ENCODE data around the gene MBD5. TPM values are rescaled to one million over a fixed set of nuclear protein-coding genes. Genes with fewer than 3 reads are reported as not detected.

The MBD5 gene
- total RNA-seq, 2 donors from 2014 or later: 20.8 to 33.5 TPM

DNA sequence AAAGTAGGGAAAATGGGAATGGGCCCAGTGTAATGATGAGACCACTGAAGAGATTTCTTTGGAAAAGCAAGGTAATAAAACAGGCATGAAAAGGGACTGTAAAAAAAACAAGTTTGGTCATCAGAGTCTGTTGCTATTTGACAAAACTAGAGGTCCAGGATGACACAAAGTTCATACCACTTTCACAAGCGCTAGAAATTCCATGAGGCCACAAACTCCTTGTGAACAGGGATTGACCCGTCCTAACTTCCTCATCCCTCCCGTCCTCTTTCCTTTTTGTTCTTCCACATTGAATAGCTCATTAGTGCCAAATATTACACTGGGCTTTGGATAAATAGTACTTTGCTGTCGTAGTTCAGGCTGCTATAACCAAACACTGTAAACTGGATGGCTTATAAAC, 434.9 kb downstream of the MBD5 start:
- ATAC-seq: no peak
- Histone ChIP-seq H3K27me3 (no peaks in the 10 kb centered on the region), H3K4me1 (no peaks in the 10 kb centered on the region), H3K36me3 (replicated peaks in 1 of 2; ENCODE audit: insufficient read depth in 1 of 2, low read depth in 2 of 2) (no peaks in the 10 kb centered on the region), H3K27ac (no peak overlapping the region), H3K4me3 (no peak overlapping the region), H3K9me3 (no peaks in the 10 kb centered on the region)
- TF ChIP-seq, protein P1, sequence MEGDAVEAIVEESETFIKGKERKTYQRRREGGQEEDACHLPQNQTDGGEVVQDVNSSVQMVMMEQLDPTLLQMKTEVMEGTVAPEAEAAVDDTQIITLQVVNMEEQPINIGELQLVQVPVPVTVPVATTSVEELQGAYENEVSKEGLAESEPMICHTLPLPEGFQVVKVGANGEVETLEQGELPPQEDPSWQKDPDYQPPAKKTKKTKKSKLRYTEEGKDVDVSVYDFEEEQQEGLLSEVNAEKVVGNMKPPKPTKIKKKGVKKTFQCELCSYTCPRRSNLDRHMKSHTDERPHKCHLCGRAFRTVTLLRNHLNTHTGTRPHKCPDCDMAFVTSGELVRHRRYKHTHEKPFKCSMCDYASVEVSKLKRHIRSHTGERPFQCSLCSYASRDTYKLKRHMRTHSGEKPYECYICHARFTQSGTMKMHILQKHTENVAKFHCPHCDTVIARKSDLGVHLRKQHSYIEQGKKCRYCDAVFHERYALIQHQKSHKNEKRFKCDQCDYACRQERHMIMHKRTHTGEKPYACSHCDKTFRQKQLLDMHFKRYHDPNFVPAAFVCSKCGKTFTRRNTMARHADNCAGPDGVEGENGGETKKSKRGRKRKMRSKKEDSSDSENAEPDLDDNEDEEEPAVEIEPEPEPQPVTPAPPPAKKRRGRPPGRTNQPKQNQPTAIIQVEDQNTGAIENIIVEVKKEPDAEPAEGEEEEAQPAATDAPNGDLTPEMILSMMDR (IDR thresholded peaks at IDR 0.05): no peak
- TF ChIP-seq POLR2A (IDR thresholded peaks at IDR 0.05): no peak
- 88 to 92% methylated on average over 4 of the region's 4 CpGs for WGBS, 2 donors
- no peak for DNase-seq
- intact Hi-C loops (cut with DNase I): no loop called here

- no peak for TF ChIP-seq POLR2A (IDR thresholded peaks at IDR 0.05)
- TF ChIP-seq, protein P1 (IDR thresholded peaks at IDR 0.05): no peak
- no peaks in the 10 kb centered on the region for H3K27me3 ChIP-seq
- H3K9me3 ChIP-seq: no peaks in the 10 kb centered on the region
- H3K27ac ChIP-seq: no peak overlapping the region
- 96 to 98% methylated on average over 2 of the region's 2 CpGs for WGBS, 2 donors
- no peak for ATAC-seq
- DNase-seq: no peak
- no peaks in the 10 kb centered on the region for H3K4me1 ChIP-seq
- intact Hi-C loops (cut with DNase I): no loop called here
- no peaks in the 10 kb centered on the region for H3K36me3 ChIP-seq (replicated peaks in 1 of 2; ENCODE audit: insufficient read depth in 1 of 2, low read depth in 2 of 2)
- H3K4me3 ChIP-seq: no peak overlapping the region
These were observed 437.3 kb downstream of the MBD5 start for GRCh38 chr2:148458171-148458570.

DNA sequence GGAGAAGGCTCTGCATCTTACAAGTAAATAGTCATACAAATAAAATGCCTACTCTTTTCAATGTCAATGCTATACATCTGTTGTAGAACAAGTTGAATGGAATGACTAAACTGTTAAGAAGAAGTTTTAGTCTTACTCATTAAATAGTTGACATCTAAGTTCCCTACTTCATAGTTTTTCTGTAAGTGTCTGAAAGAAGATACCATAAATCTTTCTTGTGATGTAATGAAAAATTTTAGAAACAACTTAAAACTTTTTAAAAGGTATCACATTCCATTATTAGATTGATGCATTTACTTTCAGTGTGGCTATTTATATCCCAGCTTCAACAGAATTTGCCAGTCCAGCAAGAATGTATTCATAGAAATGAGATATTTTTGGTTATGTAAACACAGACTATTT, 438.5 kb downstream of the MBD5 start:
- no peaks in the 10 kb centered on the region for H3K9me3 ChIP-seq
- H3K4me1 ChIP-seq: no peaks in the 10 kb centered on the region
- intact Hi-C loops (cut with DNase I): no loop called here
- ATAC-seq: no peak
- no peaks in the 10 kb centered on the region for H3K27me3 ChIP-seq
- H3K36me3 ChIP-seq (replicated peaks in 1 of 2; ENCODE audit: insufficient read depth in 1 of 2, low read depth in 2 of 2): no peaks in the 10 kb centered on the region
- no peak overlapping the region for H3K4me3 ChIP-seq
- TF ChIP-seq, protein P1 (IDR thresholded peaks at IDR 0.05): no peak
- TF ChIP-seq POLR2A (IDR thresholded peaks at IDR 0.05): no peak
- no peak overlapping the region for H3K27ac ChIP-seq
- no peak for DNase-seq

GRCh38 chr2:148461876-148462275, 441.0 kb downstream of the MBD5 start:
- intact Hi-C loops (cut with DNase I): no loop called here
- no peaks in the 10 kb centered on the region for H3K4me1 ChIP-seq
- ATAC-seq: no peak
- H3K9me3 ChIP-seq: no peaks in the 10 kb centered on the region
- WGBS, 2 donors: 78 to 83% methylated on average over 4 of the region's 4 CpGs
- H3K4me3 ChIP-seq: no peak overlapping the region
- no peak for TF ChIP-seq POLR2A (IDR thresholded peaks at IDR 0.05)
- TF ChIP-seq, protein P1 (IDR thresholded peaks at IDR 0.05): no peak
- H3K36me3 ChIP-seq (replicated peaks in 1 of 2; ENCODE audit: insufficient read depth in 1 of 2, low read depth in 2 of 2): no peaks in the 10 kb centered on the region
- DNase-seq: no peak
- H3K27ac ChIP-seq: no peak overlapping the region
- no peaks in the 10 kb centered on the region for H3K27me3 ChIP-seq

DNA sequence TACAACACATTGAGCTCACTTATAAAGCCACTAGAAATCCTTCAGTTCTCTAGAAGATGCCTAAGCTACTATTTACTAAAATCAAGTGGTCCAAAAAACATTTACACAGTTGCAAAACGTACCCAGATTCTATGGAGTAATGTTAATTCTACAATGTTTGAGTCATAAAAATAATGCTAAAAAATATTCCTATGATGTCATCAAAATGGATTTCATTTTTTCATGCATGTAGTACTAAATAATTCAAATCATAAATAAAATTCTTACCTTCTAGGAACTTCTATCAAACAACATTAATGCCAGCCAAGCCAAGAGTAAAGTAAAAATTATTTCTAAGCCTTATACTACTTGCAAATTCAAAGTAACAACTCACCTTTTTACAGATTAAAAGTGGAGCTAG, 454.7 kb downstream of the MBD5 start:
- Histone ChIP-seq H3K27ac (no peak overlapping the region), H3K9me3 (no peaks in the 10 kb centered on the region), H3K4me3 (no peak overlapping the region), H3K4me1 (no peaks in the 10 kb centered on the region), H3K36me3 (replicated peaks in 1 of 2; ENCODE audit: insufficient read depth in 1 of 2, low read depth in 2 of 2) (no peaks in the 10 kb centered on the region), H3K27me3 (no peaks in the 10 kb centered on the region)
- intact Hi-C loops (cut with DNase I): no loop called here
- DNase-seq (no peak), ATAC-seq (no peak)
- WGBS, 2 donors: 67 to 88% methylated on average over 1 of the region's 1 CpG
- no peak for TF ChIP-seq POLR2A (IDR thresholded peaks at IDR 0.05)
- TF ChIP-seq, protein P1 (IDR thresholded peaks at IDR 0.05): no peak
